A673 (cell line): ENCODE measurements around the gene HBS1L. TPM values are rescaled to one million over a fixed set of nuclear protein-coding genes. Genes with fewer than 3 reads are reported as not detected.
"Not testable (repeated sequence)": the region's sequence is repeated elsewhere in the genome, so short reads cannot be mapped to it uniquely, and the experiment has no call there.

Source experiments
- BruUV-seq: library from RNA; stranded (reverse); fragments of 400-500 nt; replicated peaks from 2 replicates; lab custom pipeline; 2021; lab: Mats Ljungman, UMichigan
- CTCF ChIA-PET: fragments of 300-600 bp; sonication (Branson Sonifier 250); formaldehyde crosslinking; loops from one replicate; lab custom pipeline; 2022; ENCODE audit warnings: antibody characterized with exemption; lab: Charles Lee
- POLR2A ChIA-PET: fragments of 300-600 bp; sonication (Branson Sonifier 250); formaldehyde crosslinking; loops from one replicate; lab custom pipeline; 2022; ENCODE audit warnings: antibody characterized with exemption; ENCODE audit not compliant: low non-redundant PET; lab: Charles Lee
- DNase-seq: peaks from one replicate; pipeline ENCODE4 v3.0.0-alpha.2; 2015; ENCODE audit warnings: low spot score
- H3K27ac ChIP-seq: fragments of 200-600 bp; sonication (generic); 2 replicates; pipeline ENCODE4 v1.5.1; 2016; ENCODE audit warnings: mixed run types, low read depth, mild to moderate bottlenecking, mixed read lengths, antibody characterized with exemption, low read length; ENCODE audit not compliant: poor library complexity, severe bottlenecking
- H3K27me3 ChIP-seq: fragments of 200-600 bp; sonication (generic); replicated peaks from 2 replicates; pipeline ENCODE4 v1.6.1; 2017; ENCODE audit warnings: mixed run types, low read depth, mild to moderate bottlenecking, mixed read lengths, antibody characterized with exemption, low read length; ENCODE audit not compliant: insufficient read depth, poor library complexity
- H3K36me3 ChIP-seq: fragments of 200-600 bp; sonication (generic); 2 replicates; pipeline ENCODE4 v1.6.1; 2016; ENCODE audit warnings: mixed run types, mild to moderate bottlenecking, mixed read lengths, antibody characterized with exemption, low read length; ENCODE audit not compliant: insufficient read depth, poor library complexity, severe bottlenecking
- H3K4me1 ChIP-seq: fragments of 200-600 bp; sonication (generic); 2 replicates; pipeline ENCODE4 v1.6.1; 2017; ENCODE audit warnings: mixed run types, mild to moderate bottlenecking, mixed read lengths, antibody characterized with exemption, low read length; ENCODE audit not compliant: insufficient read depth, poor library complexity, severe bottlenecking
- H3K4me3 ChIP-seq: fragments of 200-600 bp; sonication (generic); 2 replicates; pipeline ENCODE4 v1.5.1; 2016; ENCODE audit warnings: low read depth, mixed run types, mild to moderate bottlenecking, mixed read lengths, low read length; ENCODE audit not compliant: poor library complexity, severe bottlenecking
- H3K9me3 ChIP-seq: fragments of 200-600 bp; sonication (generic); 2 replicates; pipeline ENCODE4 v1.6.1; 2016; ENCODE audit warnings: mixed run types, low read depth, mild to moderate bottlenecking, mixed read lengths, antibody characterized with exemption, low read length; ENCODE audit not compliant: poor library complexity, severe bottlenecking
- EZH2 ChIP-seq: fragments of 200-600 bp; sonication (generic); IDR thresholded peaks from 2 replicates; pipeline ENCODE4 v1.6.1; 2017; ENCODE audit warnings: borderline replicate concordance, low read depth, mild to moderate bottlenecking, mixed read lengths, antibody characterized with exemption, low read length; ENCODE audit not compliant: poor library complexity, severe bottlenecking
- intact Hi-C: fragments of 100-400 bp; cut with micrococcal nuclease; formaldehyde crosslinking; loops from one replicate; pipeline ENCODE4 v1.10.0; 2022; ENCODE audit not compliant: unreplicated experiment
- total RNA-seq: library from RNA; stranded (reverse); gene quantifications from 2 replicates; pipeline ENCODE4 v1.2.3, GENCODE V29; 2021
- TF ChIP-seq, protein P1 (sequence below): fragments of 300-800, 200-600 bp; sonication (generic); conservative IDR thresholded peaks from 2 replicates; pipeline ENCODE4 v1.5.1; 2017; ENCODE audit warnings: low read depth, mild to moderate bottlenecking, antibody characterized with exemption, low read length, moderate library complexity, mixed read lengths

HBS1L gene
- total RNA-seq, 1 experiment from 2014 or later, result 106 TPM

DNA sequence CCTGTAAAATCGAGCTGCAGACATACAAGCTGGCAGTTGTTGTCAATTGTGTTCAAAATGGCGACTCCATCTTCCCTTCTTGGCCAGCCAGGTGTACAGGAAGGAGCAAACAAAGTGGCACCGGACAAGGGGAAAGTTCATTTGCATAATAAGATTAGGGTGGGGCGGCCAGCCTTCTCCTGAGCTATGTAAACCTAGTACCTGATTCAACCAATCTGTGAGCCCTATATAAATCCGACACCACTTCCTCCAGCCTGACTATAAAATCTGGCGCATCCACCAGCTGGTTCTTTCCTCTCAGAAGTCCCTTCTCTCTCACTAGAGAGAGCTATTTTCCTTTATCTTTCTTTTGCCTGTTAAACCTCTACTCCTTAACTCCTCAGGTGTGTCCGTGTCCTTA is 8.1 kb upstream of the HBS1L start:
- peak; percentile 34 for DNase-seq
- Histone ChIP-seq H3K27ac (no peak overlapping the region), H3K4me3 (no peak overlapping the region), H3K4me1 (no peaks in the 10 kb centered on the region), H3K9me3 (no peaks in the 10 kb centered on the region), H3K27me3 (no peaks in the 10 kb centered on the region), H3K36me3 (no peaks in the 10 kb centered on the region)
- no TSS peak for BruUV-seq
- ChIA-PET CTCF (interaction anchor here (0.6 kb wide), 2 partner anchors 197 to 360 kb away, joined by 4 to 5 read pairs; no protein-coding TSS in a partner anchor), POLR2A (no interaction called here)
- TF ChIP-seq EZH2, result no peak
- TF ChIP-seq, protein P1, sequence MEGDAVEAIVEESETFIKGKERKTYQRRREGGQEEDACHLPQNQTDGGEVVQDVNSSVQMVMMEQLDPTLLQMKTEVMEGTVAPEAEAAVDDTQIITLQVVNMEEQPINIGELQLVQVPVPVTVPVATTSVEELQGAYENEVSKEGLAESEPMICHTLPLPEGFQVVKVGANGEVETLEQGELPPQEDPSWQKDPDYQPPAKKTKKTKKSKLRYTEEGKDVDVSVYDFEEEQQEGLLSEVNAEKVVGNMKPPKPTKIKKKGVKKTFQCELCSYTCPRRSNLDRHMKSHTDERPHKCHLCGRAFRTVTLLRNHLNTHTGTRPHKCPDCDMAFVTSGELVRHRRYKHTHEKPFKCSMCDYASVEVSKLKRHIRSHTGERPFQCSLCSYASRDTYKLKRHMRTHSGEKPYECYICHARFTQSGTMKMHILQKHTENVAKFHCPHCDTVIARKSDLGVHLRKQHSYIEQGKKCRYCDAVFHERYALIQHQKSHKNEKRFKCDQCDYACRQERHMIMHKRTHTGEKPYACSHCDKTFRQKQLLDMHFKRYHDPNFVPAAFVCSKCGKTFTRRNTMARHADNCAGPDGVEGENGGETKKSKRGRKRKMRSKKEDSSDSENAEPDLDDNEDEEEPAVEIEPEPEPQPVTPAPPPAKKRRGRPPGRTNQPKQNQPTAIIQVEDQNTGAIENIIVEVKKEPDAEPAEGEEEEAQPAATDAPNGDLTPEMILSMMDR, result 0 out of 2 replicates have a peak, but pooled peaks have one; percentile 20
- intact Hi-C loops, result no loop called here

- Histone ChIP-seq H3K27me3 (no peaks in the 10 kb centered on the region), H3K27ac (no peak overlapping the region), H3K9me3 (no peaks in the 10 kb centered on the region), H3K4me1 (peaks cover 2% of the 10 kb centered on the region), H3K36me3 (no peaks in the 10 kb centered on the region), H3K4me3 (no peak overlapping the region)
- ChIA-PET CTCF (no interaction called here), POLR2A (interaction anchor here (0.6 kb wide), 1 partner anchor 54 kb away, joined by 3 read pairs; no protein-coding TSS in a partner anchor)
- no TSS peak for BruUV-seq
- intact Hi-C loops, result no loop called here
- no peak for DNase-seq
- TF ChIP-seq EZH2, result no peak
- TF ChIP-seq, protein P1, result no peak
Measured at GRCh38 chr6:135060076-135060475, 5.5 kb upstream of the HBS1L start.

DNA sequence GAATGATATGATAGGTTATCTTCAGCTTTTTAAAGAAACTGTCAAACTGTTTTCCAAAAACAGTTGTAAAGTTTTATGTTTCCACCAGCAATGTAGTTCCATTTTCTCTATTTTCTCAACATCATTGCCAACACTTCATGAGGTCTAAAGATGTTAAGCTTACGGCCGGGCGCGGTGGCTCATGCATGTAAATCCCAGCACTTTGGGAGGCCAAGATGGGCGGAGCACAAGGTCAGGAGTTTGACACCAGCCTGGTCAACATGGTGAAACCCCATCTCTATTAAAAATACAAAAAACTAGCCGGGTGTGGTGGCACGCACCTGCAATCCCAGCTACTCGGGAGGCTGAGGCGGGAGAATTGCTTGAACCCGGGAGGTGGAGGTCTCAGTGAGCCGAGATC is 3.7 kb upstream of the HBS1L start:
- DNase-seq, H3K9me3 ChIP-seq, BruUV-seq, H3K4me3 ChIP-seq, H3K27ac ChIP-seq, H3K36me3 ChIP-seq, CTCF ChIA-PET, H3K27me3 ChIP-seq, H3K4me1 ChIP-seq, POLR2A ChIA-PET, intact Hi-C loops: not testable (repeated sequence)

DNA sequence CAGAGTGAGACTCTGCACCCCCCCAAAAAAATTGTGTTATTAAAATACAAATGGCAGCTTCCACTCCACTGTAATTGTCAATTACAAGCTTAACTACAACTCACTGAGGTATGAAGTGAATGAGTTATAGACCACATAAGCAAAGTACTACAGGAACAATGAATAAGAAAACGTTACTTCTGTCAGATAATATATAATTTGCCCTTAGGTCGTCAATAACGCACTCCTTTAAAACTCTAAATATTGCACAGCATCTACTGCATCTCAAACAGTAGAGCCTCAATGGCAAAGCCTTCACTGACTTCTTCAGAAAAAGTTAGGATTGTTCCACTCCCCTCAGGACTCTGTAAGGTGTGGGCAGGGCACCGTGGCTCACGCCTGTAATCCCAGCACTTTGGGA is 2.0 kb upstream of the HBS1L start:
- no peak for TF ChIP-seq EZH2
- TF ChIP-seq, protein P1, result no peak
- Histone ChIP-seq H3K9me3 (no peaks in the 10 kb centered on the region), H3K4me1 (peaks cover 12% of the 10 kb centered on the region), H3K27me3 (no peaks in the 10 kb centered on the region), H3K36me3 (no peaks in the 10 kb centered on the region), H3K27ac (no peak overlapping the region), H3K4me3 (no peak overlapping the region)
- no TSS peak for BruUV-seq
- intact Hi-C loops, result no loop called here
- no peak for DNase-seq
- ChIA-PET POLR2A (no interaction called here), CTCF (no interaction called here)
